Smooth muscle cell (in vitro differentiated cells): ENCODE measurements around the gene MORC3. TPM values are rescaled to one million over a fixed set of nuclear protein-coding genes. Genes with fewer than 3 reads are reported as not detected.
A peak's percentile ranks its signal among the peaks of the same experiment; 100 is the strongest.

Source experiments
- DNase-seq: peaks from one replicate; lab custom pipeline; 2025; ENCODE audit not compliant: unreplicated experiment; lab: John Stamatoyannopoulos, UW
- H2AFZ ChIP-seq: fragments of 200-600 bp; sonication (generic); 2 replicates; pipeline ENCODE4 v1.6.0; 2016; ENCODE audit warnings: antibody characterized with exemption, low read depth, mild to moderate bottlenecking
- H3F3A ChIP-seq: fragments of 200-600 bp; sonication (generic); 2 replicates; pipeline ENCODE4 v1.6.0; 2017; ENCODE audit warnings: antibody characterized with exemption, low read depth
- H3K27ac ChIP-seq: fragments of 200-600 bp; sonication (generic); 2 replicates; pipeline ENCODE4 v1.5.1; 2016; ENCODE audit warnings: low read depth, mild to moderate bottlenecking
- H3K27me3 ChIP-seq: fragments of 200-600 bp; sonication (generic); 2 replicates; pipeline ENCODE4 v1.6.1; 2016; ENCODE audit warnings: low read depth, mild to moderate bottlenecking
- H3K36me3 ChIP-seq: fragments of 200-600 bp; sonication (generic); 2 replicates; pipeline ENCODE4 v1.5.1; 2016; ENCODE audit warnings: low read depth
- H3K4me1 ChIP-seq: fragments of 200-600 bp; sonication (generic); 2 replicates; pipeline ENCODE4 v1.5.1; 2016; ENCODE audit warnings: low read depth
- H3K4me2 ChIP-seq: fragments of 200-600 bp; sonication (generic); 2 replicates; pipeline ENCODE4 v1.6.0; 2016; ENCODE audit warnings: mild to moderate bottlenecking
- H3K4me3 ChIP-seq: fragments of 200-600 bp; sonication (generic); 2 replicates; pipeline ENCODE4 v1.5.1; 2016; ENCODE audit warnings: mild to moderate bottlenecking
- H3K79me2 ChIP-seq: fragments of 200-600 bp; sonication (generic); 2 replicates; pipeline ENCODE4 v1.6.0; 2016; ENCODE audit warnings: low read depth, mild to moderate bottlenecking
- H3K9ac ChIP-seq: fragments of 200-600 bp; sonication (generic); 2 replicates; pipeline ENCODE4 v1.6.0; 2016; ENCODE audit warnings: low read depth
- H3K9me3 ChIP-seq: fragments of 200-600 bp; sonication (generic); replicated peaks from 2 replicates; pipeline ENCODE4 v1.5.1; 2016; ENCODE audit warnings: low read depth
- H4K20me1 ChIP-seq: fragments of 200-600 bp; sonication (generic); 2 replicates; pipeline ENCODE4 v1.6.0; 2016; ENCODE audit warnings: low read depth
- WGBS: methylation state at CpG from one replicate; pipeline ENCODE4 v1.1.7; 2016; ENCODE audit warnings: low lambda C conversion rate; 5-methylcytosine and 5-hydroxymethylcytosine counted together
- polyA plus RNA-seq: library from polyadenylated mRNA; unstranded; fragments of >200 nt; fragmentation: Nextera tagmentation; extraction: Ambion mirVana; gene quantifications from 2 replicates; pipeline ENCODE4 v1.2.1, GENCODE V29; 2016
- total RNA-seq: library from RNA; depleted of rRNA; stranded (reverse); fragments of >200 nt; gene quantifications from 2 replicates; pipeline ENCODE4 v1.2.3, GENCODE V29; 2014
- TF ChIP-seq, protein P1 (sequence below): fragments of 200-600 bp; sonication (generic); IDR thresholded peaks from 2 replicates; pipeline ENCODE4 v1.5.1; 2017; ENCODE audit warnings: borderline replicate concordance, mild to moderate bottlenecking, antibody characterized with exemption; ENCODE audit not compliant: insufficient read depth, poor library complexity, severe bottlenecking

MORC3 gene
- total and polyA plus RNA-seq, 2 experiments from 2014 or later = 11.6 to 44.3 TPM

DNA sequence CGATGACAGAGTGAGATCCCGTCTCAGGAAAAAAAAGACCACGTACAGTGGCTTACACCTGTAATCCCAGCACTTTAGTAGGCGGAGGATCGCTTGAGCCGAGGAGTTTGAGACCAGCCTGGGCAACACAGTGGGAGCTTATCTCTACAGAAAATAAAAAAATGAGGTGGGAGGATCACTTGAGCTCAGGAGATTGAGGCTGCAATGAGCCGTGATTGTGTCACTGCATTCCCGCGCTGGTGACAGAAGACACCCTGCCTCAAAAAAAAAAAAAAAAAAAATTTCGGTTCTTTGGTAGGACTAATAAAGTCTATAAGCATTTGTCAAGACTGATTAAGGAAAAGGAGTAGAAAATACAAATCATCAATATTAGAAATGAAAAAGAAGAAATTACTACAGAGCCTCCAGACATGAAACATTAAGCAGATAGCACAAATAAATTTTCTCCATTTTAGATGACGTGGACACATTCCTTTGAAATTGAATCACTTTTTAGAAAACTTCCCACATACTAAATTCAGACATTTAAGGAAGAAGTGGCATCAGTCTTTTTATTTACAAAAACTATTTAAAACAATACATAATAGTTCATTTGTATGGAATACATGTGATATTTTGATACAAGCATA, 30.4 kb downstream of the MORC3 start:
- H3F3A ChIP-seq = no peaks in the 10 kb centered on the region
- peaks cover 12% of the 10 kb centered on the region for H4K20me1 ChIP-seq
- H3K9ac ChIP-seq = no peak overlapping the region
- H3K4me2 ChIP-seq = peak overlapping the region; percentile 22
- H3K36me3 ChIP-seq = no peaks in the 10 kb centered on the region
- no peaks in the 10 kb centered on the region for H3K27me3 ChIP-seq
- peaks cover 12% of the 10 kb centered on the region for H3K79me2 ChIP-seq
- no peaks in the 10 kb centered on the region for H3K4me1 ChIP-seq
- TF ChIP-seq, protein P1, sequence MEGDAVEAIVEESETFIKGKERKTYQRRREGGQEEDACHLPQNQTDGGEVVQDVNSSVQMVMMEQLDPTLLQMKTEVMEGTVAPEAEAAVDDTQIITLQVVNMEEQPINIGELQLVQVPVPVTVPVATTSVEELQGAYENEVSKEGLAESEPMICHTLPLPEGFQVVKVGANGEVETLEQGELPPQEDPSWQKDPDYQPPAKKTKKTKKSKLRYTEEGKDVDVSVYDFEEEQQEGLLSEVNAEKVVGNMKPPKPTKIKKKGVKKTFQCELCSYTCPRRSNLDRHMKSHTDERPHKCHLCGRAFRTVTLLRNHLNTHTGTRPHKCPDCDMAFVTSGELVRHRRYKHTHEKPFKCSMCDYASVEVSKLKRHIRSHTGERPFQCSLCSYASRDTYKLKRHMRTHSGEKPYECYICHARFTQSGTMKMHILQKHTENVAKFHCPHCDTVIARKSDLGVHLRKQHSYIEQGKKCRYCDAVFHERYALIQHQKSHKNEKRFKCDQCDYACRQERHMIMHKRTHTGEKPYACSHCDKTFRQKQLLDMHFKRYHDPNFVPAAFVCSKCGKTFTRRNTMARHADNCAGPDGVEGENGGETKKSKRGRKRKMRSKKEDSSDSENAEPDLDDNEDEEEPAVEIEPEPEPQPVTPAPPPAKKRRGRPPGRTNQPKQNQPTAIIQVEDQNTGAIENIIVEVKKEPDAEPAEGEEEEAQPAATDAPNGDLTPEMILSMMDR = no peak
- DNase-seq = no peak
- H3K4me3 ChIP-seq = no peak overlapping the region
- no peaks in the 10 kb centered on the region for H3K9me3 ChIP-seq
- no peak overlapping the region for H2AFZ ChIP-seq
- peak overlapping the region; percentile 75 for H3K27ac ChIP-seq
- WGBS = 54% methylated on average over 11 of the region's 11 CpGs

DNA sequence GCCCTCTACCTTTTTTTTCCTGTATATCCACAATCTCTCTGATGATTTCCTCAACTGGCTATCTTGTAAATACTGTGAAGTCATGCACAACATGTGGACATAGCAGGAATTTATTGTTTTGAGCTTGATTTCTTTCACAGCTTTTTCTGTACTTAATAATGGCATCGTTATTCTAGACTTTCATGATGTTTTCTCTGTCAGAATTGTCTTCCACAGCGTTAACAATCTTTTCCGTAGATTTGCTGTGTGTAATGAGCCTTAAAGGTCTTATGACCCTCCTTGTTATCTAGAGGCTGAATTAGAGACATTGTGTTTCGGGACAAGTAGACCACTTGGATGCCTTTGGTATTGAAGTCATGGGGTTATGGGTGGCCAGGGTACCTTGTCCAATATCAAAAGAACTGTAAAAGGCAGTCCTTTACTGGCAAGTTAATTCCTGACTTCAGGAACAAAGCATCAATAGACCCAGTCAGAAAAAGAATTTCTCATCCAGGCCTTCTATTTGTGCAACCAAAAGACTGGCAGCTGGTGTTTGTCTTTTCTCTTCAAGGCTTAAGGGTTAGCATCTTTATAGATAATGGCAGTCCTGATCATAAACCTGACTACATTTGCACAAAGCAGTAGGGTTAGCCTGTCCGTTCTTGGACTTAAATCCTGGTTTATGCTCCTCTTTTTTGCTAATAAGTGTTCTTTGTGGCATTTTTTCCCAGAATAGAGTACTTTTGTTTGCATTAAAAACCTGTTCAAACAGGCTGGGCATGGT, 35.1 kb downstream of the MORC3 start:
- no peaks in the 10 kb centered on the region for H3K9me3 ChIP-seq
- no peak overlapping the region for H3K27ac ChIP-seq
- TF ChIP-seq, protein P1 = no peak
- H3K4me3 ChIP-seq = no peak overlapping the region
- no peak for DNase-seq
- H3K9ac ChIP-seq = no peak overlapping the region
- H3K27me3 ChIP-seq = no peaks in the 10 kb centered on the region
- no peaks in the 10 kb centered on the region for H3F3A ChIP-seq
- H3K79me2 ChIP-seq = peaks cover 17% of the 10 kb centered on the region
- no peak overlapping the region for H3K4me2 ChIP-seq
- no peaks in the 10 kb centered on the region for H3K4me1 ChIP-seq
- 87% methylated on average over 5 of the region's 5 CpGs for WGBS
- H3K36me3 ChIP-seq = peaks cover 12% of the 10 kb centered on the region
- H4K20me1 ChIP-seq = no peaks in the 10 kb centered on the region
- H2AFZ ChIP-seq = no peak overlapping the region

DNA sequence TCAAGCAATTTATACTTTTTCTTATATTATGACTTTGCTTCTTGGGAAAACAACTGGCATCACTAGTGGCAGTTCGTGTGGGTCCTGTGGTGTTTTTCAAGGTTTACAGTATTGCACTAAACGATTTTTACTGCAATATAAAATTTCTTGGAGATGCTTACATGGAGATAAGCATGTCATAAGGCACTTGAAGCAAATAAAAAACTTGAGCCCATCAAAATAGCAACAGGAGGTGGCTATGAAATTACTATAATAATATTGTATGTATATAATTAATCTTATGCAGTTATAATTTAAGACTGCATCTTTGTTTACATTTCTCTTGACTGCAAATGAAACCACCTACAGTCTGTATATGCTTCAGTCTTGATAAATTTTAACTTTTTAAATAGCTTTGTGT, 35.9 kb downstream of the MORC3 start:
- peaks cover 12% of the 10 kb centered on the region for H3K36me3 ChIP-seq
- WGBS = 88% methylated on average over 2 of the region's 2 CpGs
- H2AFZ ChIP-seq = no peak overlapping the region
- no peak for DNase-seq
- no peaks in the 10 kb centered on the region for H3F3A ChIP-seq
- H3K9ac ChIP-seq = no peak overlapping the region
- no peaks in the 10 kb centered on the region for H3K9me3 ChIP-seq
- H3K4me2 ChIP-seq = no peak overlapping the region
- no peaks in the 10 kb centered on the region for H3K27me3 ChIP-seq
- no peak overlapping the region for H3K27ac ChIP-seq
- H3K4me1 ChIP-seq = no peaks in the 10 kb centered on the region
- peaks cover 17% of the 10 kb centered on the region for H3K79me2 ChIP-seq
- no peak overlapping the region for H3K4me3 ChIP-seq
- TF ChIP-seq, protein P1 = no peak
- H4K20me1 ChIP-seq = no peaks in the 10 kb centered on the region
